ENCODE results near the gene AK9.

AK9 gene

DNA sequence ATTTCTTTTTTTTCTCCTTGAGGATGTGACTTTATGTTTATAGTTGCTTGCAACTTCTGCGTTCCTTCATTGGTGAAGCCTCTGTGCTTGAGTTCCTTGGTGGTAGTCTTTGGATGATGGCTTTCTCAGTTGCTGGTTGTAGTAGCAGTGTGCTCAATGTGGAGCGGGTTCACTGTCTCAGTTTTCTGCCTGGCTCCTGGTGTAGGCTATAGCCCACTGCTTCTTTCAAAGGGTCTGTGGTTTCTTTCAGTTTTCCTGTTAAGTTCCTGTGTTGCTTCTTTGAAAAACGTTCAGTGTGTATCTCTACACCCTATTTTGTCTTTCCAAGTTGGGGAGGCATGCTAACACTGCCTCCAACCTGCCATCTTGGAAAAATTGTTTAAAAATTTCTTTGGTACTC is 174.1 kb downstream of the AK9 start:
- TF ChIP-seq, protein P1, sequence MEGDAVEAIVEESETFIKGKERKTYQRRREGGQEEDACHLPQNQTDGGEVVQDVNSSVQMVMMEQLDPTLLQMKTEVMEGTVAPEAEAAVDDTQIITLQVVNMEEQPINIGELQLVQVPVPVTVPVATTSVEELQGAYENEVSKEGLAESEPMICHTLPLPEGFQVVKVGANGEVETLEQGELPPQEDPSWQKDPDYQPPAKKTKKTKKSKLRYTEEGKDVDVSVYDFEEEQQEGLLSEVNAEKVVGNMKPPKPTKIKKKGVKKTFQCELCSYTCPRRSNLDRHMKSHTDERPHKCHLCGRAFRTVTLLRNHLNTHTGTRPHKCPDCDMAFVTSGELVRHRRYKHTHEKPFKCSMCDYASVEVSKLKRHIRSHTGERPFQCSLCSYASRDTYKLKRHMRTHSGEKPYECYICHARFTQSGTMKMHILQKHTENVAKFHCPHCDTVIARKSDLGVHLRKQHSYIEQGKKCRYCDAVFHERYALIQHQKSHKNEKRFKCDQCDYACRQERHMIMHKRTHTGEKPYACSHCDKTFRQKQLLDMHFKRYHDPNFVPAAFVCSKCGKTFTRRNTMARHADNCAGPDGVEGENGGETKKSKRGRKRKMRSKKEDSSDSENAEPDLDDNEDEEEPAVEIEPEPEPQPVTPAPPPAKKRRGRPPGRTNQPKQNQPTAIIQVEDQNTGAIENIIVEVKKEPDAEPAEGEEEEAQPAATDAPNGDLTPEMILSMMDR (IDR thresholded peaks at IDR 0.05): no peak
- H3K36me3 ChIP-seq: no peaks in the 10 kb centered on the region
- no peaks in the 10 kb centered on the region for H3K27me3 ChIP-seq
- H3K4me3 ChIP-seq (ENCODE audit: low read depth in 1 of 2, low read length in 1 of 2): no peak overlapping the region
- H3K27ac ChIP-seq: peak overlapping the region; percentile 11
- peaks cover 12 to 18% of the 10 kb centered on the region in 2 experiments for H3K4me1 ChIP-seq (ENCODE audit: control insufficient read depth in 1 of 2, insufficient read depth in 1 of 2, low read depth in 1 of 2, low read length in 1 of 2)
- H3K9me3 ChIP-seq: no peaks in the 10 kb centered on the region

- Histone ChIP-seq H3K36me3 (no peaks in the 10 kb centered on the region), H3K27me3 (no peaks in the 10 kb centered on the region), H3K9me3 (no peaks in the 10 kb centered on the region), H3K4me1 (ENCODE audit: control insufficient read depth in 1 of 2, insufficient read depth in 1 of 2, low read depth in 1 of 2, low read length in 1 of 2) (peaks cover 12 to 18% of the 10 kb centered on the region in 2 experiments), H3K27ac (peak overlapping the region; percentile 39), H3K4me3 (ENCODE audit: low read depth in 1 of 2, low read length in 1 of 2) (peak overlapping the region in 1 of 2 experiments; percentile 19)
- TF ChIP-seq, protein P1 (IDR thresholded peaks at IDR 0.05): no peak
These were observed 175.1 kb downstream of the AK9 start for GRCh38 chr6:109515781-109516409.

- H3K4me1 ChIP-seq (ENCODE audit: control insufficient read depth in 1 of 2, insufficient read depth in 1 of 2, low read depth in 1 of 2, low read length in 1 of 2): peaks cover 12 to 18% of the 10 kb centered on the region in 2 experiments
- H3K27ac ChIP-seq: no peak overlapping the region
- no peaks in the 10 kb centered on the region for H3K27me3 ChIP-seq
- no peak overlapping the region for H3K4me3 ChIP-seq (ENCODE audit: low read depth in 1 of 2, low read length in 1 of 2)
- H3K36me3 ChIP-seq: no peaks in the 10 kb centered on the region
- H3K9me3 ChIP-seq: no peaks in the 10 kb centered on the region
- TF ChIP-seq, protein P1 (IDR thresholded peaks at IDR 0.05): no peak
These were observed 176.1 kb downstream of the AK9 start for GRCh38 chr6:109514946-109515345.

- no peak overlapping the region for H3K27ac ChIP-seq
- H3K4me1 ChIP-seq (ENCODE audit: control insufficient read depth in 1 of 2, insufficient read depth in 1 of 2, low read depth in 1 of 2, low read length in 1 of 2): peaks cover 12 to 18% of the 10 kb centered on the region in 2 experiments
- no peak overlapping the region for H3K4me3 ChIP-seq (ENCODE audit: low read depth in 1 of 2, low read length in 1 of 2)
- H3K27me3 ChIP-seq: no peaks in the 10 kb centered on the region
- no peaks in the 10 kb centered on the region for H3K9me3 ChIP-seq
- TF ChIP-seq, protein P1 (IDR thresholded peaks at IDR 0.05): no peak
- no peaks in the 10 kb centered on the region for H3K36me3 ChIP-seq
These were observed 177.4 kb downstream of the AK9 start for GRCh38 chr6:109513571-109514071.

DNA sequence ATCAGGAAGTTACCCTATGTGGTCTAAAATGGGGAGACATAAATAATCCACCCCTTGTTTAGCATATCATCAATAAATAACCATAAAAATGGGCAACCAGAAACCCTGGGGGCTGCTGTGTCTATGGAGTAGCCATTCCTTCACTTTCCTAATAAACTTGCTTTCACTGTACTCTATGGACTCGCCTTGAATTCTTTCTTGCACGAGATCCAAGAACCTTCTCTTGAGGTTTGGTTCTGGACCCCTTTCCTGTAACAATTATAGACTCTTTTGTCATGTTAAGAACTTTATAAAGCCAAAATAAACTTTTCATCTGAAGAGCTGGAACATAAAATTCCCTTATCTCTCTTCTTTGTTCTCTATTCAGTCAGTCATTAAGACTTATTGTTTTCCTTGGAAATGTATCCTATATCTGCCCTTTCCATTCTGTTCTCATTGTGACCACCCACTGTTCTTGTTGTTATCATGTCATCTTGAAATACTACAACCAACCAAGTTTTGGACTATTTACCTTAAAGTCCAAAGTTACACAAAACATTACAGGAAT is 178.7 kb downstream of the AK9 start:
- H3K9me3 ChIP-seq: no peaks in the 10 kb centered on the region
- no peak overlapping the region for H3K4me3 ChIP-seq (ENCODE audit: low read depth in 1 of 2, low read length in 1 of 2)
- TF ChIP-seq, protein P1 (IDR thresholded peaks at IDR 0.05): no peak
- H3K4me1 ChIP-seq (ENCODE audit: control insufficient read depth in 1 of 2, insufficient read depth in 1 of 2, low read depth in 1 of 2, low read length in 1 of 2): peaks cover 12 to 18% of the 10 kb centered on the region in 2 experiments
- H3K36me3 ChIP-seq: no peaks in the 10 kb centered on the region
- H3K27ac ChIP-seq: no peak overlapping the region
- H3K27me3 ChIP-seq: no peaks in the 10 kb centered on the region

Measured in neutrophil (primary cell).